HG03060 (cell line): ENCODE data around the gene ENOX1.
"Not testable (repeated sequence)": the region's sequence is repeated elsewhere in the genome, so short reads cannot be mapped to it uniquely, and the experiment has no call there.

Source experiments
- ATAC-seq: cut with Tn5 transposase; IDR thresholded peaks from one replicate; pipeline ENCODE4 v1.9.1; 2021; ENCODE audit warnings: low read depth, moderate number of reproducible peaks; ENCODE audit not compliant: unreplicated experiment

The ENOX1 gene

DNA sequence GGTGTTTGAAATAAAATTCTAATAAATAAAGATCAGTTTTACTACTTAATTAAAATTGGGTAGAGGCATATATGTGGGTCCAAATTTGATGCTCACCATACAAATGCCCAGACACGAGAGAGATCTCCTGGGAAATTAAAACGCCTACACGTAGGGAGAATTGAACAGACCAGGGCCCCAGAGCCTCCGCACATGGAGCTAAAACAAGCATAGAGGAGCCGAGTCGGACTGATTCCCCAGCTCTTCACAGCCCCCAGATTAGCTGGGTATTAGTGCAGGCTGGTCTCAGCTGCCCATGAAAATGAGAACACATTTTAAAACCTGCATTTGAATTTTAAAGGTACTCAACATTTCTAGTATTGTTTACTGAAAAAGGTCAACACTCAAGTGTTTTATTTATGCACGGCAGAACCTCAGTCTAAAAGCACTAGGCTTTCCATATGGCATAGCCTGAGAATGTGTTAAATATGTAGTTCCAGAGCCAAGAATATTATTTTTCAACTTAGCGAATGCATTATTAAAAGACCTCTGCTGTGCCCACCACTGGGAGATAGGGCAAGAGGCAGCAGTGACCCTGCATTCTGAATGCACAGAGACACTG lies 344.8 kb downstream of the ENOX1 start:
- no peak for ATAC-seq

DNA sequence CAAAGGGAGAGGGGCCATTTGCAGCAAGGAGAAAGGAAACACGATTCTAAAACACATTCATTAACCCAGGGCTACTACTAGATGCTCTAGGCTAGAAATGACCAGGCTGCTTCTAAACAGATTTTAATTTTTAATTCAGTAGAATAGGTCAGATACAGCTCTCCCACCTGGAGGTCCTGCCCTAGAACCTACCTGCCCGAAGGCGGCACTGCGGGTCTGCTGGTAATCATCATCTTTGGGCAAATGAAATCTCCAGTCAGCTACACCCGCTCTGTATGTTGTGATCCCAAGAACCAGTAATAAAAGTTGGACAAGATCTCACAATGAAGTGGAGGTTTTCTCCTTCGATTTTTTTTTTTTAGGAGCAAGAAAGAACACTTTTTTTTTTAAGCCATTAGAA lies 345.3 kb downstream of the ENOX1 start:
- ATAC-seq = no peak

DNA sequence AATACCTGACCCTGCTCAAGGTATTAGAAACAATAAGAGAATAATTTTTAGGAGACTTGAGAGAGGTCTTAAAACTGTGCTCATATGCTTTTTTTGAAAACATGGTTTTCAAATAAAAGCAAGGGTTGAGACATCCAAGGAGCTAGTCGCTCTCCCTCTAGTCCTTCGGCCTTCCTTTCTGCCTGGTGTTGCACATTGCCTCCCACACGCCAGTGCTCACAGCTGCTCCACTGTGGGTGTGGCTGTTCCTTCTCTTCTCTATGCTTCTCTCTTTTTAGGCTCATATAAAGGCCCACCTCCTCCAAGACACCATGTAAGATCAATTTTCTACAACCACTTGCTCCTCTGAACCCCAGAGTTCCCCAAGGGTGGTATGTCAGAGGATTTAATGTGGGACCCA lies 352.6 kb downstream of the ENOX1 start:
- ATAC-seq = no peak

DNA sequence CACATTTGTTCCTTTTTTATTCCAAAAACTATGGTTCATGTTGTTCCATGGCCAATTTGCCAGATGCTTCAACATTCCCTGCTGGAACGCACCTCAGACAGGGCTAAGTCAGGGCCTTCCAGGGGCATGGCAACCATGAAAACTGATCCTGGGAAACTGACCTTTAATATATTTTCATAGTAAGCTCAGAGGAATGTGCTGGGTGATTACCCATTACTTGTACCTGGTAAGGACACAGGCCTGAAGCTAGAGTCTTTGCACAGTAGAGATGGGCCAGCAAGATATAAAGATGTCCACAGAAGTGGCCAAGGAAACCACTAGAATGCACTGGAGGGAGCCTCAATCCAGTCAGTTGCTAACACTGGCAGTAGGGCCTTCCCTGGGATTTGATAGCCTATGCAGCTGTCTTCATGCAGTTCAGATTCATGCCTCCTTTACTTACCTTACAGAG lies 353.1 kb downstream of the ENOX1 start:
- no peak for ATAC-seq

DNA sequence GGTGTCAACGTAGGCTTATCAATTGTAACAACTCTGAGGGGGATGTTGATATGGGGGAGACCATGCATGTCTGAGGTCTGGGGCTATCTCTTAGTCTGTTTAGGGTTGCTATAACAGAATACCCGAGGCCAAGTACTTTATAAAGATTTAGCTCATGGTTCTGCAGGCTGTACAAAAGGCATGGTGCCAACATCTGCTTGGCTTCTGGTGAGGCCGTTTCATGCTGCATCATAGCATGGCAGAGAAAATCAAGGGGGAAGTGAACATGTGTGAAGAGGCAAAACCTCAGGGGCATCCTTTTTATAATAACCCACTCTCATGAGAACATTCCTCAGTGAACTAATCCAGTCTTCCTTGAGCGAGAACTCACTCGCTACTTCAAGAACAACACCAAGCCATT lies 353.8 kb downstream of the ENOX1 start:
- ATAC-seq = no peak

DNA sequence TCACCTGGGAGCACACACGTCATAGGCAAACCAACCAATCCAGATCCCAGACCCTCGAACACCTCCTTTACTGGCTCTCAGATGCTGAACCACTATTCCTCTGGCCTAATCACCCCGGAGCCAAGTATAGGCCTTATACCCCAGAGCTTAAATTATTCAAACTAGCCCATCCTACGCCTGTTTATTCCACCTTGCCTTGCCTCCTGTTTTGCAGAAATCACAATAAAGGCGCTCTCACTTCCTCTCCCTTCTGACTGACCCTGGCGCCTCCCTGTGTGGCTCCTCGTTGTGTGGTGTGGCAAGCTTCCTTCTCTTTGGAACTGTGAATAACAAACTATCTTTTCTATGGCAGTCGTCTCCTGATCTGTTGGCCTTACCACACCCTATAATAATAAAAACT lies 354.9 kb downstream of the ENOX1 start:
- ATAC-seq = no peak

DNA sequence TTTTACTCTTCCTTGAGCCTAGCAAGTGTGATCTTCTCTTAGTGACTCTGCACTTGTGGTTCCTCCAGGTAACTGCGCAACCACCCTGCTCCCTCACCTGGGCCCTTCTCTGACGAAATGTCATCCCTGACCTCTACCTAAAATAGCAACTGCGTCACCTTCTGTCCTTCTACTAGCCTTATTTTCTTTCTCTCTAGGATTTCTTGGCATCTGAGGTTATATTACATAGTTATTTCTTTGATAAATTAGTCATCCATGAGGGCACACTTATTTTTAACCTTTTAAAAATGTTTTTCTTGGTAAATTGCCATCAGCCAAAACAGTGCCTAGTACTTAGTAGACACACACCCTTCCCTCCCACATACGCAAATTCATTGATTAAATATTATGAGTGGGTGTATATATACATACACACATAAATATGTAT lies 355.5 kb downstream of the ENOX1 start:
- ATAC-seq = no peak

DNA sequence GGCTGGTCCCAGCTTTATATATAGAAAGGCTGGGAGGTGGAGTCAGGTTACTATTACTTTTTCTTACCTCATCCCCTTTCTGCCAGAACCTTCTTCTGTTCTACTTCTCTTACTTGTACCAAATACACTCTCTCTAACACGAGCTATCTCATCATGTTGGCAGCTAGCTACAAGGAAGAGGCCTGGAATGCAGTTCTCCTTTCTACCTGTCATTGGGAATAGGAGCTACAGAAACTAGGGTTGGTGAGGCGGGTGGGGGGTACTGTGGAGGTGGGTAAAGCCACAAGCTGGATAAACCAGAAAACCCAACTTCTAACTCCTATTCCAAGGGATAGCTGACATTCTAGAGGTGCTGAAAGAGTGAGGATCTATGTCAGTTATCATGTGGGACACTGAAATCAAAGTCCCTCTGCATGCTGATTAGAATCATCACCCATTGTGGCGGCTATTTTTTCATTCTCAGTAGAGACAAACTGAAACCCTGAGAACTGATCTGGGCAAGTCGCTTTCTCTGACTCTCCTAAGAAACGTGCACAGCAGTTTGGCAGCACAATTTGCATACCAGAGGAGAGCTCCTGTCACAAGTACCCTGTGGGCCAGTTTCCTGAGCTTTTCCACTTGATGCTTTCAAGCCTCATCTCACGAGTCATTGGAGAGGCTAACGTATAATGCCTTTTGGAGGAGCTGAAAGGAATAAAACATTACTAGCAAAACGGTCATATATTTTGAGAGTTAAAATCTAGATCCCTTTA lies 358.1 kb downstream of the ENOX1 start:
- ATAC-seq = no peak

DNA sequence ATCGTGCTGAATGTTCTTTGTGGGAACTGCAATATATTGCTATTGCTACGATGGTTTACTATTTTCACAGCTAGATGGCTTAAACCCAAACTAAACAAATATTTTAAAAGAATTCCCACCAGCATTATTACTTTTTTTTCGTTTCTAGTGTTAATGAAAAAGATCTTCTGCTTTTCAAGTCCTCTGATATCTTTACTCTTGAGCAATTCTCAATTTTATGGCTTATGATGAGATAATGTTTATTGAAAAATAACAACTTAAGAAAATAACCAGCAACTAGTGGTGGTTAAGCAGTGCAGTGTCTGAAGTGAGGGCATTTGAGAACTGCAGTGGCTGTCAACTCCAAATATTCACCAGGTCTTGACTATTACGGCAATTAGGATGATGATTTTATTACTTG lies 360.4 kb downstream of the ENOX1 start:
- ATAC-seq = no peak

DNA sequence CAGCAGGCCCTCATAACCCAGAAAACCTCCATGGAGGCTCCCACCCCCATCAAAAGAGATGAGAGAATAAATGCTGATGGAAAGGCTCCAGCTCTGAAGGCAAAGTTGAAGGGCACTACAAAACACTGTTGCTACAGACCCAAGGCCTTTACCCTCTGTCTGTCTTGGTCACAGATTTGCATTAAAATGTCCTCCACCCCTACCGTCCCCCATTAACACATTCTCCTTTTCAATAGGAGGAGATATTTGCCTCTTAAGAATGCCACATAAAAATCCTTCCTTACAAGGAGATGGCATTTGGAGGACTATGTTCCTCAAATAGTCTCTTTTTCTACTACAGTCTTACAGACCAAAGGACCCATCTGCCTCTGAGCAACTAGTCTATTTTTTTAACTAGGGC lies 361.5 kb downstream of the ENOX1 start:
- no peak for ATAC-seq

DNA sequence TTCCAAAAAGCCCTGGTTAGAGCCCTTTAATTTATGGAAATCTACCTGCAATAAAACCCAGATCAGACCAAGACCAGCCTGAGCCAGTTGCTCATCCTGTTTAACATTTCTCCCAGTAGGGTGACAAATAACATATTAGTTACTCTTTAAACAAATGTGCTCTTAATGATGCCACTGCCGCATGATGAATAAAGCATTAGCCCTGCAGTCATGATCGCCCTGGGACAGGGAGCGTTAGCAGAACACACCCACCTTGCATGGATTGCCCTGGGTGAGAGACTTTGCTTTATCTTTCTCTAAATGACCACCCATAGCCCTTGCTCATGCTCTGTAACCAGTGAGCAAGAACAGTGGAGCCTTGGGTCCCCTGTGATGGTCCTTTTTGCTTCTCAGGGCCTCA lies 362.4 kb downstream of the ENOX1 start:
- no peak for ATAC-seq

DNA sequence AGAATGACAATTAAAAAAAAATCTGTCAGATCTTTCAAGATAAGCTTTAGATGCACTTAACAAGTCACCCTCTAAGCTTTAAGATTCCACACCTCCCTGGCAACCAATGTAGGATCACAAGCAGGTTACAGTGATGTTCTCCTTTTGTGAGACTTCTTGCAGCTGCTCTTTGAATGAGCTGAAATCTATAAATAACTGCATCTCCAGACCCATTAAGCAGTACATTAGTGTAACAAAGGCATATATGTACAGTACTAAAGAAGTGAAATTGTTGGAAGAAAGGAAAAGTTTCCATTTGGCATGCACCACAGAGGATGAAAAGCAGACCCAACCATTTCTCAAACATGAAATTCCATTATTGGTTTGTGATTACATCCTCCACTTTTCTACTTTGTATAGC lies 364.7 kb downstream of the ENOX1 start:
- ATAC-seq = no peak

DNA sequence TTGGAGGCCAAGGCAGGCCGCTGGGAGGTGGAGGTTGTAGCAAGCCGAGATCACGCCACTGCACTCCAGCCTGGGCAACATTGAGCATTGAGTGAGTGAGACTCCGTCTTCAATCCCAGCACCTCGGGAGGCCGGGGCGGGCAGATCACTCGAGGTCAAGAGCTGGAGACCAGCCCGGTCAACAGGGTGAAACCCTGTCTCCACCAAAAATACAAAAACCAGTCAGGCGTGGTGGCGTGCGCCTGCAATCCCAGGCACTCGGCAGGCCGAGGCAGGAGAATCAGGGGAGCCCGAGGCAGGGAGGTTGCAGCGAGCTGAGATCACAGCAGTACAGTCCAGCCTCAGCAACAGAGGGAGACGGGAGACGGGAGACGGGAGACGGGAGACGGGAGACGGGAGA lies 369.9 kb downstream of the ENOX1 start:
- not testable (repeated sequence) for ATAC-seq

DNA sequence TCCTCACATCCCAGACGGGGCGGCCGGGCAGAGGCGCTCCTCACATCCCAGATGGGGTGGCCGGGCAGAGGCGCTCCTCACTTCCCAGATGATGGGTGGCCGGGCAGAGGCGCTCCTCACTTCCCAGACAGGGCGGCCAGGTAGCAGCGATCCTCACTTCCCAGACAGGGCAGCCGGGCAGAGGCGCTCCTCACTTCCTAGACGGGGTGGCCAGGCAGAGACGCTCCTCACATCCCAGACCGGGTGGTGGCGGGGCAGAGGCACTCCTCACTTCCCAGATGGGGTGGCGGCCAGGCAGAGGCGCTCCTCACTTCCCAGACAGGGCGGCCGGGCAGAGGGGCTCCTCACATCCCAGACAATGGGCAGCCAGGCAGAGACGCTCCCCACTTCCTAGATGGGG lies 370.4 kb downstream of the ENOX1 start:
- not testable (repeated sequence) for ATAC-seq

DNA sequence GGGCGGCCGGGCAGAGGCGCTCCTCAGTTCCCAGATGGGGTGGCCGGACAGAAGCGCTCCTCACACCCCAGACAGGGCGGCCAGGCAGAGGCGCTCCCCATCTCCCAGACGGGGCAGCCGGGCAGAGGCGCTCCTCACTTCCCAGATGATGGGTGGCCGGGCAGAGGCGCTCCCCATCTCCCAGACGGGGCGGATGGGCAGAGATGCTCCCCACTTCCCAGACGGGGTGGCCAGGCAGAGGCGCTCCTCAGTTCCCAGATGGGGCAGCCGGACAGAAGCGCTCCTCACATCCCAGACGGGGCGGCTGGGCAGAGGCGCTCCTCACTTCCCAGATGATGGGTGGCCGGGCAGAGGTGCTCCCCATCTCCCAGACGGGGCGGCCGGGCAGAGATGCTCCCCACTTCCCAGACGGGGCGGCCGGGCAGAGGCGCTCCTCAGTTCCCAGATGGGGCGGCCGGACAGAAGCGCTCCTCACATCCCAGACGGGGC lies 370.8 kb downstream of the ENOX1 start:
- ATAC-seq = not testable (repeated sequence)

DNA sequence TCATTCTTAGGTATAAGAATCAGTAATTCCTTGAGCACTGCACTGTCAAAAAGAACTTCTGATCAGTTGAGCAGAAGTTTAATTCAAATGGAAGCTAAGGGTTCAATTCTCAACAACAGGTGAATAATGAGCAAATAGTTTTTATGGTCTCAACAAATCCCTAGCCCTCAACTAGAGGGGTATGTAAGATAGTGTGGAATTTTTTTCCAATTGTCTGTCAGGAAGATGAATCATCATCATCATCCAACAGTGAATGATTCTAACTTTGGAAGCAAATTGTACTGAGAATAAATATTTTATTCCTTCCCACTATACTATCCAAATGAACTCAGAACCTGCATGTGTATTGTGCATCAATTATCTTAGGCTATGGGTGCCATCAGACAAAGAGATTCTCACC lies 372.7 kb downstream of the ENOX1 start:
- no peak for ATAC-seq

DNA sequence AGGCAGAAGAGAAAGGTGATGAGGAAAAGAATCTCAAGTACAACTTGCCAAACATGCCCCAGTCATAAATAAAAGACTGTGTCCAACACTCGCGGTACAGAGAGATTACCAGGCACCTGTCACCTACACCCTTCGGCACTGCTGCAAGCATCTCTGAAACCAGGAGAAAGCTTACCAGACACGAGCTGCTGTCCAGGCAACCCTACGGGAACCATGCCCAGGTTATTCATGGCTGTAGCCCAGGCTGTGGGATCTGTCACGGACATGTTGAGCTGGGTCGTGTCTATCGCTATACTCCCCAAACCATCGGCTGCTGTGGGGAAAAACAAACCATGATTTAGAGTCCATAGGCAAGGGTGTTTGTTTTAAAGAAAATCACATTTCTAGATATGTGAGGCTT lies 375.0 kb downstream of the ENOX1 start:
- ATAC-seq = no peak

DNA sequence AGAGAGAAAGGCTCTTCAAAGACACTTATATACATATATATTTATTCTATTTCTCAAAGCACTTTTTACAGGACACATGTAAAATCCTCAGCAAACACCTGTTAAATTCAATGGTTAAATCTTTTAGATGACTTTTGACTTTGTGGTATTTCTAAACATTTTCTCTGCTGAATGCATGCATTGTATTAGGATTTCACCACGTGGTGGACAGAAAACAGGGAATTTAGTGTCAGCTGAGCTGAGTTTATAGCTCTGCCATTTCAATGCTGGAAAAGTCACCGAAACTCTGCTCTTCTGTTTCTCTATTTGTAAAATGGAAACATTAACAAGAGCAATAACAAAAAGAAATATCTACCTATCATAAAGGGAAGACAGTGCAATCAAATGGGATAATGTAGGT lies 375.6 kb downstream of the ENOX1 start:
- no peak for ATAC-seq

DNA sequence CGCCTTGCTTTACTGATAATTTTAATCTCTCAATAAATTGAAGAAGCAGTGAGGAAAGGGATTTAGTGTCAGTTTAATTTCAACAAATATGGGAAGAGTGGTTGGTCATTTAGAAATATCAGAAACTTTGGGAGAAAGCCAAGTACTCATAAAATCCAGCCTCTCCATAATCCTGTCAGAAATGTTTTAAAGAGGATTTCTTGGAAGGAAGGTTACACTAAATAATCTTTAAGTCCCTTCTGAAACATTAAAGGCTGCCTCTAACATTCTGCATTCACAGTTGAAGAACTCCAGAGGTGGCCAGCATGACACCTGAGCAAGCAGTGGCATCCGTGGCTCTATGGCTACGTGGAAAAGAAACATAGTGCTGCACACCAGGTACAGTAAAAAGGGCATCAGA lies 378.5 kb downstream of the ENOX1 start:
- no peak for ATAC-seq

DNA sequence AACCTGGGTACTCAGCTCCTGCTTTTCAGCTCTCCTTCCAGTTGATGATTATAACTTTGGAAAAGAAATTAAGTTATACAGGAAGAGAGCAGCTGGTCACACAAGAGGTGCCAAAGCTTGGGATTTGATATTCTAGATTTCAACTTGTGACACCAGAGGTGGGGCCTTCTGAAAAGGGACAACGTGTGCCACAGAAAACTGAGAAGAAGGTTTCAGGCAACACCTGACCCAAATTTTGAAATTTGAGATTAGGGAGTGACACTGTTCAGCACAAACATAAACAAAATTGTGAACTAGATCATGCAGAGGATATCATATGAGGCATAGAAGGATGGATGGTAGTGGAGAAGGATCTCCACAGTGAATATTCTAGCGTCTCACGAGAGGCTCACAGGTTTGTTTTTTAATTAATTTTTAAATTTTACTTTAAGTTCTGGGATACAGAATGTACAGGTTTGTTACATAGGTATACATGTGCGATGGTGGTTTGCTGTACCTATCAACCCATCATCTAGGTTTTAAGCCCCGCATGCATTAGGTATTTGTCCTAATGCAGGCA lies 379.7 kb downstream of the ENOX1 start:
- ATAC-seq = no peak

DNA sequence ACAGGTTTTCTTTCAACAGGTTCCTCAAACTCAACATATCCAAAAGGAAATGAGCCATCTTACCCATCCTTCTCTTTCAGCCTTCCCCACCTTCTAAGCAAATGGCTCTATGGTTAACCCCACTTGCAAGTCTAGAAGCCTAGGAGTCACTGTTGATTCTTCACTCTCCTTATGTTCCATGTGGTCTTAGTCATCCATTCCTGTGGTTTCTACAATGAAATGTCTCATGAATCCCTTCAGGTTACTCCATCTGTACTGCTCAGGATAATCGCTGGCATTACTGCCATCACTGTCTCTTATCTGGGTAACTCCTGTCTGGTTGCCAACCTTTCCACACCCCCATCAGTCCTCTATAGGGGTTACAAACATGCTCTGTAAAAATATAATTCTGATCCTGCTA lies 381.3 kb downstream of the ENOX1 start:
- ATAC-seq = no peak

DNA sequence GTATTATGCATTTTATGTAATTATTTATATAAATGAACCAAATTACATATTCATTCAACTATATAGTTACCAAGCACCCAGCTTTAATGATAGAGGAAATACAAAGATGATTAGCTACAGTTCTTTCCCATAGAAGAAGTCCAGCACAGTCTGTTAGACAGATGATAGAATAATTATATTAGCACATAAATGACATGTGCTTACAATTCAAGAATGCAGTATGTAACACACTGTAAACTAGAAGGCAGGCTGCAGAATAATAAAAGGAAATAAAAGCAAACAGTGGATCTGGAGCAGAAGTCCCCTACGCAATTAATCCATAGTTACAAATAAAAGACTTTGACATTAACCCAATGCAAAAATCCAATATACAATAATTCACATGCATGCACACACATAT lies 384.4 kb downstream of the ENOX1 start:
- ATAC-seq = no peak
